Right lobe of liver (tissue), 6 donors: ENCODE measurements around the gene SSRP1. TPM values are rescaled to one million over a fixed set of nuclear protein-coding genes. Genes with fewer than 3 reads are reported as not detected.

Experiments used
- ATAC-seq, 4 donors: fragments of 200-7000 bp; cut with Tn5 transposase; one replicate each; pipeline ENCODE4 v1.9.1; 2020; ENCODE audit warnings: mild to moderate bottlenecking in 4 of 4, moderate library complexity in 4 of 4
- DNase-seq, 3 donors: peaks; one replicate each; pipeline ENCODE4 v3.0.0-alpha.2; 2020
- H3K27ac ChIP-seq, 3 donors: fragments of 200-600 bp; one replicate each; pipeline ENCODE4 v1.8.0; 2022
- H3K27me3 ChIP-seq, 2 donors: fragments of 200-600 bp; one replicate each; pipeline ENCODE4 v1.8.0; 2022
- H3K36me3 ChIP-seq, 4 donors: fragments of 200-600 bp; sonication (generic) in 1 of 4; one replicate each; pipeline versions ENCODE4 v1.5.1 to v1.8.0; 2017 to 2022; ENCODE audit warnings: control low read depth in 1 of 4
- H3K4me1 ChIP-seq, 4 donors: fragments of 200-600 bp; sonication (generic) in 1 of 4; one replicate each; pipeline versions ENCODE4 v1.5.1 to v1.8.0; 2017 to 2022; ENCODE audit warnings: control low read depth in 1 of 4
- H3K4me3 ChIP-seq, 3 donors: fragments of 200-600 bp; one replicate each; pipeline ENCODE4 v1.8.0; 2022
- H3K9me3 ChIP-seq, 4 donors: fragments of 200-600 bp; sonication (generic) in 1 of 4; one replicate each; pipeline versions ENCODE4 v1.5.1 to v1.8.0; 2017 to 2022; ENCODE audit warnings: control low read depth in 1 of 4
- CTCF ChIP-seq, 4 donors: fragments of 200-600 bp in 3 of 4; fragments of 450-650 bp in 1 of 4; IDR thresholded peaks; one replicate each; pipeline versions ENCODE4 v1.5.1 to v1.8.0; 2016 to 2022; ENCODE audit warnings: antibody characterized with exemption in 4 of 4, mild to moderate bottlenecking in 2 of 4
- POLR2A ChIP-seq: fragments of 450-650 bp; IDR thresholded peaks from one replicate; pipeline ENCODE4 v1.6.1; 2017; ENCODE audit warnings: antibody characterized with exemption, mild to moderate bottlenecking
- WGBS: methylation state at CpG from one replicate; pipeline ENCODE4 v1.1.6; 2018; ENCODE audit warnings: low coverage, low lambda C conversion rate; ENCODE audit not compliant: insufficient coverage; ENCODE audit errors: missing lambda C conversion rate; 5-methylcytosine and 5-hydroxymethylcytosine counted together
- intact Hi-C, 2 donors: fragments of 100-400 bp; cut with DNase I; formaldehyde crosslinking; loops; one replicate each; pipeline versions ENCODE4 v1.11.2 to v1.14.1; 2022
- total RNA-seq, 6 experiments: library from RNA; depleted of rRNA in 2 of 6; stranded (reverse); fragments of >200 nt in 2 of 6; fragmentation: NEBNext Ultra II Directional in 3 of 6; extraction: Animal tissue kit (Norgen Biotek cat#: 25700) in 3 of 6; gene quantifications; one replicate each; pipeline versions ENCODE4 v1.1.0 to v1.2.4, GENCODE V29; 2016 to 2023
- donor health status: DM: no; HTN: yes; CAD: no.
- donor health status: DM: no; HTN: no; CAD: no.
- donor health status: DM: no; HTN: no; CAD: no.
- donor health status: DM: no; HTN: yes; CAD: no.
- donor health status: DM: no; HTN: yes; CAD: no.

SSRP1 gene
- total RNA-seq, 6 experiments from 2014 or later: 24.5 to 47.9 (median 29.9) TPM

DNA sequence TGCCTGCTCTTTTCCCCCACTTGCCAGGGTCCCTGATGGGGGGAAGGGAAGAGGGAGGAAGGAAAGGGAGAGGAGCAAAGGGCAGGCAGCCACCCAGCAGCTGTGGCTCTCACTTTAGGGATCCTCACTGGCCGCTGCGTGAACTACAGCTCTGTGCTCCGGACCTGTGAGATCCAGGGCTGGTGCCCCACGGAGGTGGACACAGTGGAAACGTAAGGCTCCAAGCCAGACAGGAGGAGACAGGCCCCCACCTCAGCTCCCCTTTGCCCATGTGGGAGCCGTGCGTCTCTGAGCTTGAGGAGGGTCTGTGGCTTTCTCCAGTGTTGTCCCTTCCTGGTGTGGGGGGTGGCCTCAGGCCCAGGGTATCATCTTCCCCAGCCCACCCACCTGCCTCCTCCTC, 12.4 kb upstream of the SSRP1 start:
- intact Hi-C loops: loop anchor here (10.0 kb wide), 2 partner anchors 137 to 297 kb away; partner anchors contain the start of gene YPEL4 (in 2 of the 2)
- H3K9me3 ChIP-seq: no peaks in the 10 kb centered on the region
- H3K4me1 ChIP-seq: no peaks in the 10 kb centered on the region
- no peaks in the 10 kb centered on the region for H3K27me3 ChIP-seq
- no peak overlapping the region for H3K27ac ChIP-seq
- no peak overlapping the region for H3K4me3 ChIP-seq
- TF ChIP-seq POLR2A: no peak
- TF ChIP-seq CTCF (IDR thresholded peaks at IDR 0.05): no peak
- no peak for DNase-seq
- no peaks in the 10 kb centered on the region for H3K36me3 ChIP-seq
- ATAC-seq: no peak
- no CpG with 5 or more reads among the region's 7 CpGs for WGBS

DNA sequence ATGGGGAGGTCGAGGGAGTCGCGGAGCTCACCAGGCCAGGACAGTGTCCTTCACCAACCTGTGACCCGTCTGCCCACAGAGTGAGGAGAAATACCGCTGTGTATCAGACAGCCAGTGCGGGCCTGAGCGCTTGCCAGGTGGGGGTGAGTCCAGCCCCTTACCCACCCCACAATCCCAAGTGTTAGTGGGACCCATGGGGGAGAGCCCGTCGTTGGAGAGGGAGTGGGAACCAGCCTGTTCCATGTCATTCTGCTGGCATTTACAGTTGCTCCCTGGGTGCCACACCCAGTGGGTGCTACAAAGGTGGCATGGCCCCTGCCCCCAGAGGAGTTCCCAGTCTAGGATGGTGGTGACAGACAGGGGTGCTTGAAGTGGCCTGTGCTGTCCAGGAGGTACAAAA, 11.6 kb upstream of the SSRP1 start:
- H3K36me3 ChIP-seq: no peaks in the 10 kb centered on the region
- no CpG with 5 or more reads among the region's 9 CpGs for WGBS

DNA sequence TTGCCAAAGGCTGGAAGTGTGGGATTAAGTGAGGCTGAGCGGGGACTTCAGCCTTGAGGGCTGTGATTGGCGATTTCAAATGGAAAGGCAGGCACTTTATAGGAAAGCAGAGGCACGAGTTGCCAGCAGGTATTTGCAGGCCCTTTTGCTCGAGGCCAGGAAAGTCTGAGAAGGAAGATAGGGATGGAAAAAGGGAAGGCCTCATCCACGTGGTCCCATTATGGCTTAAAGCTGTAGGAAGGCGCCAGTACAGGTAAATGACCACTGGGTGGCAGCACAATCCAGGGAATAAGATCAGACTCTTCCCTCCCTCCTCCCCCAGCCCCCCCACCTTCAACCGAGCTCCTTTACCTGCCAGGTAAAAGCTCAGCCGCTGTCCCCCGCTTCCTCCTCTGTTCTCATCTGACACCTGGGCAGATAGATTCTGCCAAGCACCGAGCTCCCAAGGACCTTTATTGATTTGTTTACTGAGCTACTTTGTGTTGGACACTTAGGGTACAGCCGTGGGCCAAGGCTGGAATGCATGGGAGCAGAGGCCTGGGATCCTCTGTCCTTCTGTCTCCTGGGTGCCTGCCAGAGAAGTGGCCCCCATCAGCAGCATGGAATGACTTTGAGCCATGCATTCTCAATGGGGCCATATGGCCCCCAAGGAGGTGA, 10.0 kb upstream of the SSRP1 start:
- Histone ChIP-seq H3K36me3 (no peaks in the 10 kb centered on the region), H3K4me3 (no peak overlapping the region), H3K27ac (no peak overlapping the region), H3K4me1 (no peaks in the 10 kb centered on the region), H3K9me3 (no peaks in the 10 kb centered on the region), H3K27me3 (no peaks in the 10 kb centered on the region)
- 13% methylated on average over 9 of the region's 11 CpGs for WGBS
- intact Hi-C loops: loop anchor here (10.0 kb wide), 2 partner anchors 139 to 299 kb away; partner anchors contain the start of gene YPEL4 (in 2 of the 2)
- DNase-seq (peak; percentile 51 to 76 (median 59)), ATAC-seq (peak; percentile 86 to 89 (median 88))
- TF ChIP-seq CTCF (IDR thresholded peaks at IDR 0.05) (peak; percentile 68 to 84 (median 81)), POLR2A (no peak)

More for the DNA sequence above, 11.6 kb upstream of the SSRP1 start:
- no peaks in the 10 kb centered on the region for H3K27me3 ChIP-seq
- ATAC-seq (no peak), DNase-seq (no peak)
- H3K27ac ChIP-seq: no peak overlapping the region
- no peak for TF ChIP-seq CTCF (IDR thresholded peaks at IDR 0.05)
- no peak for TF ChIP-seq POLR2A
- intact Hi-C loops: loop anchor here (10.0 kb wide), 2 partner anchors 137 to 297 kb away; partner anchors contain the start of gene YPEL4 (in 2 of the 2)
- H3K9me3 ChIP-seq: no peaks in the 10 kb centered on the region
- H3K4me3 ChIP-seq: no peak overlapping the region
- no peaks in the 10 kb centered on the region for H3K4me1 ChIP-seq

DNA sequence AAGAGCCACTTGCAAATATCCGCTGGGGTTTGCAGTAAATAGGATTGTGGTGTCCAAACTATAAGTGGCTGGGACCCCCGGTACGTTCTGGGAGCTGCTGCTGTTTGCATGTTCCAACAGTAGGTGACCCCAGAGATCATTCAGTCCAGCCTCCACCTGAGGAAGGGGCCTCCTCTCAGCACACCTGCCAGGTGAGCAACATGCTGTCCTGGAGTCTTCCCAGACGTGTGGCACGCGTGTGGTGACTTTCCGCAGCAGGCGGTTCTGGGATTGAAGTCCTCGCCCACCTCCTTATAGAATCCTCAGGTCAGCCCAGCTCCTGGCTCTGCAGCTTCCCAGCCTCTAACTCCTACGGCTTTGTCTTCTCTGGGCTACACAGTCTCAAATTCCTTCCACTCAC, 9.1 kb upstream of the SSRP1 start:
- intact Hi-C loops: loop anchor here (5.0 to 10.0 kb wide), 3 partner anchors 140 to 300 kb away; partner anchors contain the start of gene YPEL4 (in 2 of the 2)
- TF ChIP-seq POLR2A (no peak), CTCF (IDR thresholded peaks at IDR 0.05) (no peak)
- H3K4me3 ChIP-seq: no peak overlapping the region
- H3K36me3 ChIP-seq: no peaks in the 10 kb centered on the region
- DNase-seq (peak in 1 of 3 donors; percentile 42), ATAC-seq (no peak)
- H3K27ac ChIP-seq: no peak overlapping the region
- no peaks in the 10 kb centered on the region for H3K27me3 ChIP-seq
- no peaks in the 10 kb centered on the region for H3K9me3 ChIP-seq
- H3K4me1 ChIP-seq: no peaks in the 10 kb centered on the region
- 100% methylated on average over 1 of the region's 10 CpGs for WGBS
